GM21390 (cell line): Measurements from ENCODE around the gene RAB20.
"Not testable (repeated sequence)": the region's sequence is repeated elsewhere in the genome, so short reads cannot be mapped to it uniquely, and the experiment has no call there.

Source experiments
- ATAC-seq: cut with Tn5 transposase; IDR thresholded peaks from one replicate; pipeline ENCODE4 v1.9.1; 2021; ENCODE audit not compliant: unreplicated experiment

RAB20 gene

DNA sequence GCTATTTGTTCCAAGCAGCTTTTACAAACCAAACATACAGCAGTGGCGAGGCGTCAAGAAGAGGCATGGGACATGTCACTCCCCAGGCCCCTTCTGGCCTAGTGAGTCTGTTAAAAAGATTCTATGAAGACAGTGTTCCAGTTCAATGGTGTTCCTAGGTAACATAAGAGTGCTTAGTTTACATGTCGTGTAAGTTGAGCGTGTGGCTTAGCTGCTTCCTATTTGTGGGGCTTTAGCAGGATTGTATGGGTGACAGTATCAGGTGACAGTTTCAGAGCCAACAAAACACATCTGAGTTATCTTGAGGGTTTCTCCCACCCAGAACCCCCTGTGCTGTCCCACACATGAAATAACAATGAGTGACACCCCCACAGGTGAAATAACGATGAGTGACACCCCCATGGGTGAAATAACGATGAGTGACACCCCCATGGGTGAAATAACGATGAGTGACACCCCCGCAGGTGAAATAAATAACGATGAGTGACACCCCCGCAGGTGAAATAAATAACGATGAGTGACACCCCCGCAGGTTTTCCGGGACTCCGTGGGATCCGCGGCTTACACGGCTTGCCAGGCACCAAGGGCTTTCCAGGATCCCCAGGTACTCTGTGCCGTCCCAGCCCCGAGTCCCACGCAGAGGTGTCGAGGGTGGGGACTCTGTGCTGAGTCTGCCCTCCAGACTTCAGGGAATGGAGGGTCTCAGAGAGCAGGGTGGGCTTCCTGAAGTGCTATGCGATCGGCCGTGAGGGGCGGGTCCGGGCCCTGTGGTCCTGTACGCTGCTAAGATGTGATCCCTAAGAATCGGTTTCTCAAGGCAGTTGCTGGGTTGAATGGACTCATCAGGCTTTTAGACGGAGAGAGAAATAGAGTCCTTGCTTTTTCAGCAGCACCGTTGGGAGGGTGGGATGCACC, 68.6 kb downstream of the RAB20 start:
- ATAC-seq: no peak

DNA sequence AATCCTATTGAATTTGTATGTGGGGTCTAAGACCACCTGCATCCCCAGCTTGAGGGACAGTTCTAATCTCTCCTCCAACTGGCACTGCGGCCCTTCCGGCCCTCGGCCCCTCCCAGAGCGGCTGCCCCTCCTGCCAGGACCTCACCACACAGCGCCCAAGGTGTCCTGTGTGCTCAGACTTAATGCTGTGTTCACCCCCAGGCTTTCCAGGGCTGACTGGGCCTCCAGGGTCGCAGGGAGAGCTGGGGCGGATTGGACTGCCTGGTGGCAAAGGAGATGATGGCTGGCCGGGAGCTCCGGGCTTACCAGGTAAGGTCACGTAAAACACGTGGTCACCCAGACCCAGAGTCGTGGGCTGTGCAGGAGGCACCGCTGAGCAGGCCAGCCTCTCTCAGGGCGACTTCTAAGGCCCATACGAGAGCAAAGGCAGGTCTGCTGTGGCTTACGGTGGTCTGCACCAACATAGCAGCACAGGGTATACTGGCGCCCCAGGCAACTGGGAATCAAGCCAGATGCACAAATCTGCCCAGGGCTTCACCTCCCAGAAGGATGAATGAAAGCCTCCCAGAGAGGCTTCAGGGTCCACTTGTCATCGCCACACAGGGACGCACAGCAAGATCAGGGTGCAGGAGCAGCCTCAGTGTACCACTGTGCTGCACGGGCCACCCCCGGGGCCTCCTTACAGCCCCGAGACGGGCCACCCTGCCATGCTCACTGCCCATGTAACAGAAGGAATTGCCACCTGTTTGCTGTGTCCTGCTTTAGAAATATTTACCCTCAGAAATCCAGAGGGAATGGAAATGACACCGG, 69.4 kb downstream of the RAB20 start:
- no peak for ATAC-seq

DNA sequence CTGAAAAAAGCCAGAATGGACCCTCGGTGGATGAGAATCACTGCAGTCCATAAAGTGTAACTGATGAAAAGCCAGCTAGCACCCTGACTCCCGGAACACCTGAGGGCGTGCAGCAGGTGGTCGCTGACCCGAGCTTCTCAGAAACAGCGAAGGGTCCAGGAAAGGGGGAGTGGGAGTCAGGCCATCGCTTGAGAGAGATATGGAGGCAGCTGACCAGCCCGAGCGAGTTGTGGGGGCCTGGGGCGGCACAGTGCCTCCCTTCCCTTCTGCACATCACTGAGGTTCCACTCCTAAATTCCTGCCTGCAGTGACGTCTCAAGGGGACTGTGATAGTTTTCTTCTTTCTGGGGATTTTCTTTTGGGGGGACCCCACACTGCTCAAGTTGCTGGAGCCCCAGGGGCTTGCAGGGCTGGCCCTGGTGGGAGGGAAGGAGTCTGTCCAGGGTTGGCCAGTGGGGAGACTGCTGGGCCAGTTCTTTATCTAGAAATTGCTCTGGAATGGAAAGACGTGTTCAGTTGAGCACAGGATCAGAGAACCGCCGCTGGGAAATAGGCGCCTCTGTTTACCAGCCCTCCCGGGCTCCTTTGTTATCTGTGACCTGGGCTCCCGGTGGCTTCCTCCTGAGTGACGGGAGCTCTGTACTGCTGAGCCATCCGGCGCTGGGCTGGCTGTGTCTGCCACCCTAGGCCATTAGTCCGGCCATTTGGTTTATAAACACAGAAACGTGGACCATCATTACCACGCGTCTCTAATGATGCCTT, 71.3 kb downstream of the RAB20 start:
- ATAC-seq: no peak

DNA sequence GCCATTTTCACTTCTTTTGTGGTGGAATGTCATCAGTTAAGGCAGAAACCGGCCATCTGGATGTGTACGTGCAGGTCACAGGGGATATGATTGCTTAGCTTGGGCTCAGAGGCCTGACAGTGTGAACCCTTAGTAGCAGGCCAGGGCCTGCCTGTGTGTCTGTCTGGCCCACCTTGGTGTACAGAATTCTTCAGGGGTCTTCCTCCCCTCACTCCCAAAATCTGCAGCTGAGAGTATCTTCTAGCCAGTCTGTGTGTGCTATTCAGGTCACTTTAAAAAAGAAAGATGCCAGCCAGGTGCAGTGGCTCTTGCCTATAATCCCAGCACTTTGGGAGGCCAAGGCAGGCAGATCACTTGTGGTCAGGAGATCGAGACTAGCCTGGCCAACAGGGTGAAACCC, 74.6 kb downstream of the RAB20 start:
- not testable (repeated sequence) for ATAC-seq

GRCh38 chr13:110486061-110486715, 75.3 kb downstream of the RAB20 start:
- ATAC-seq: no peak

GRCh38 chr13:110485604-110486003, 75.9 kb downstream of the RAB20 start:
- ATAC-seq: no peak

DNA sequence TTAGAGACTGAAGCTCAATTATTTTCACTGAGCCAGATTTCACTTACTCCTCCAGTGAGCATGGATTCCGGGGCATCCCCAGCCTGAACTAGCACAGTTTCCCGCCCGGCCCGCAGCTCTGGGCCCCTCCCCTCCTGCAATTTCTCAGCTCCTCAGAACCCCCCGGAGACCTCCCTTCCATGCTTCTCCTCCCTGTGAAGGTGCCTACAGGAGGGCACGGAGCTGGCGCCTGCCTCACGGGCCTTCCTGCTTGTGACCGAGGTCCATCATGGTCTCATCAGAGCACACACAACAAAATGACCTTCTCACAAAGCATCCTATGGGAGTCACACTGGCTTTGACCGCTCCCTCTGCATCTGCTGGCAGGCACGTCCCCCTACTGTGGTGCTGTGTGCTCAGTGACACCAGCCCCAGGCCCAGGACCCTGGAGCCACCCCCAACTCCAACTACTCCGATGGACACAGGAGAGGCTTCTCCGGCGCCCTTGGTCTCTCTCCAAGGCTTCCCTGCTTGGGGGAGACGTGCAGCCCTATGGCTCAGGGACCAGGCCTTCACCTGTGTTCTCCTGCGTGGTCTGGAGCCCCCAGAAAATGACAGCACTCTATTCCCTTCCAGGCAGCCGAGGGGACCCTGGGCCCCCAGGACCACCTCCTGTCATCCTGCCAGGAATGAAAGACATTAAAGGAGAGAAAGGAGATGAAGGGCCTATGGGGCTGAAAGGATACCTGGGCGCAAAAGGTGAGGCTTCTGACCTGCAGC, 77.1 kb downstream of the RAB20 start:
- ATAC-seq: no peak

DNA sequence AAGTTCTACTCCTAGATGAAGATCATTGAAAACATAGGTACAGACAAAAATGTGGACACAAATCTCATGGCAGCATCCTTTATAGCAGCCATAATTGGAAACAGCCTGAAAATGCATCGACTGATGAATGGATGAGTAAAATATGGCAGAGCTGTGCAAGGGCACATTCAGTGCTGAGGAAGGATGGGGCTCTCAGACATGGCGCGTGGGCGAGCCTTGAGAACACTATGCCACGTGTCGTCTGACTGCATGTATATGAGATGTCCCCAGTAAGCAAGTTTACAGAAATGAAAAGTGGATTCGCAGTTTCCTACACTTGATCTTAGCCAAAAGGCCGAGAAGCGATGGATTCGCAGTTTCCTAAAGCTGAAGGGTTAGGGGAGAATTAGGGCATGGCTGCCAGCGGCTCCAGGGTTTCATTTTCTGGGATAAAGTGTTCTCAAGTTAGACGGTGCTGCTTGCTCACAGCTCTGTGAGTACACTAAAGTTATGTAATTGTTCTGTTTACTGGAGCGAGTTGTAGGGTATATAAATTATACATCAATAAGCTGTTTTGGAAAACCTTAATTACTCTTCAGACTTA, 78.0 kb downstream of the RAB20 start:
- no peak for ATAC-seq

- no peak for ATAC-seq
Observed at GRCh38 chr13:110480161-110480560, 81.4 kb downstream of the RAB20 start.

GRCh38 chr13:110479648-110480047, 81.9 kb downstream of the RAB20 start:
- ATAC-seq: no peak

- ATAC-seq: no peak
Observed at GRCh38 chr13:110479215-110479545, 82.3 kb downstream of the RAB20 start.

DNA sequence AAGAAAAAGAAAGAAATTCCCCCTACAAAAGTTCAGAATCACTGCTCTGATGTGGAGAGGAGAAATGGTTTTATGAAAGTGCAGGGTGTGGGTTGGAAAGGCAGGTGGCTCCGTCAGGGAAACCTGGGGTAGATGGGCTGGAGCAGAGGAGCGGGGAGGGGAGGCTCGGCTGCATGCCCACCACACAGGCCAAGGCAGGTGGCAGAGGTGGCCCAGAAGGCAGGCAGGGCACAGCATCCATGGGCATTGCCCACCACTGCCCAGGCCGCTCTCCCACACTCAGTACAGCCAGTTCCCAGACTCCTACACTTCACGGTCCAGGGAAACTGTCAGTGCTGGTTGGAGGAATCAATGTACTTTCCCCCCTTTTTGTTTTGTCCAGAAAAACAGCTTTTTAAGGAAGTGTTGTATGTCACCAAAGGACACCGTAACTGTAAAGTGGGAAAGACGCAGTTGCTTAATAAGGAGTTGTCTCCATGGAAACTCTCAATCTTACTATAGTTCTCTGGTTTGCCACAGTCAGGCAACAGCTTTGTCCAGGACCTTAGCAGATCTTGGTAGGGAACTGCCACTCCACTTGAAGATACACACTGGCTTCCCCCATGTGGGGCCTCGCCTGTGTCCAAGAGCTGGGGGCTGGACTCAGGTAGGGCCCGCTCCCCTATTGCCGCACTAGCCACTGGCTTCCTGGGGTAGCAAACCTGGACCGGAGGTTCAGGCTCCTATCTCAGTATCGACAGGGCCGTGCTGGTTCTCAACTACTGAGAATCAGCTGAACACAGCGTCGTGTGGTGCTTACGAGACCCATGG, 82.9 kb downstream of the RAB20 start:
- no peak for ATAC-seq

- ATAC-seq: no peak
Observed at GRCh38 chr13:110477706-110478245, 83.7 kb downstream of the RAB20 start.

- no peak for ATAC-seq
Observed at GRCh38 chr13:110476220-110476617, 85.3 kb downstream of the RAB20 start.

GRCh38 chr13:110475550-110476219, 85.8 kb downstream of the RAB20 start:
- ATAC-seq: no peak

DNA sequence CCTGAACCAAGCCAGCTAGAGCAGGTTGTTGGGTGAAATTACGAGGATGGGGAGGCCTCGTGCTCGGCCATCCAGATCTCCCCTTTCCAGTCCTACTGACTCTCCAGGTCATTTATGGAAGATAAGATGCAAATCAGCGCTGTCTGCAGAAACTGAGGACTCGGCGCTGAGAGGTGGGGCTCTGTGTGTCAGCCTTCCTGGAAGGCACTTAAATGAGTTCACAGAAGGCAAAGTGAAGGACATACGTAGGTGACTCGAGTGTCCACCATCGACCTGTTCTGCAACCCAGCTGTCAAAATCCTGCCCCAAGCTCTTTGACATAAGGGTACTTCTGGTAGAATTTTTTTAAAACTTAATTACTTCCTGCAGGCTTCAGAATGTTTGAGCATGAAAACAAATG, 86.4 kb downstream of the RAB20 start:
- ATAC-seq: no peak

- ATAC-seq: no peak
Observed at GRCh38 chr13:110474713-110475112, 86.8 kb downstream of the RAB20 start.
